OCI-LY3 (cell line): Measurements from ENCODE around the gene WDFY4.

Source experiments
- EZH2phosphoT487 ChIP-seq: fragments of 200-600 bp; shearing (Covaris generic); IDR thresholded peaks from 2 replicates; pipeline ENCODE4 v1.6.1; 2018; ENCODE audit warnings: antibody characterized with exemption, mixed run types, low read depth
- TF ChIP-seq, protein P1 (sequence below): fragments of 200-600, 300-600 bp; sonication (generic); IDR thresholded peaks from 2 replicates; pipeline ENCODE4 v1.5.1; 2014; ENCODE audit warnings: antibody characterized with exemption, low read length, low read depth

- TF ChIP-seq, protein P1, sequence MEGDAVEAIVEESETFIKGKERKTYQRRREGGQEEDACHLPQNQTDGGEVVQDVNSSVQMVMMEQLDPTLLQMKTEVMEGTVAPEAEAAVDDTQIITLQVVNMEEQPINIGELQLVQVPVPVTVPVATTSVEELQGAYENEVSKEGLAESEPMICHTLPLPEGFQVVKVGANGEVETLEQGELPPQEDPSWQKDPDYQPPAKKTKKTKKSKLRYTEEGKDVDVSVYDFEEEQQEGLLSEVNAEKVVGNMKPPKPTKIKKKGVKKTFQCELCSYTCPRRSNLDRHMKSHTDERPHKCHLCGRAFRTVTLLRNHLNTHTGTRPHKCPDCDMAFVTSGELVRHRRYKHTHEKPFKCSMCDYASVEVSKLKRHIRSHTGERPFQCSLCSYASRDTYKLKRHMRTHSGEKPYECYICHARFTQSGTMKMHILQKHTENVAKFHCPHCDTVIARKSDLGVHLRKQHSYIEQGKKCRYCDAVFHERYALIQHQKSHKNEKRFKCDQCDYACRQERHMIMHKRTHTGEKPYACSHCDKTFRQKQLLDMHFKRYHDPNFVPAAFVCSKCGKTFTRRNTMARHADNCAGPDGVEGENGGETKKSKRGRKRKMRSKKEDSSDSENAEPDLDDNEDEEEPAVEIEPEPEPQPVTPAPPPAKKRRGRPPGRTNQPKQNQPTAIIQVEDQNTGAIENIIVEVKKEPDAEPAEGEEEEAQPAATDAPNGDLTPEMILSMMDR = no peak
- no peak for TF ChIP-seq EZH2phosphoT487
These were observed 299.1 kb downstream of the WDFY4 start for GRCh38 chr10:48983648-48984351.
